Epithelial cell of esophagus (primary cell): Measurements from ENCODE around the gene ARHGAP42.

ENCODE experiments used
- DNase-seq: peaks from one replicate; pipeline ENCODE4 v3.0.0; 2010; ENCODE audit warnings: low read depth
- H3K4me3 ChIP-seq: 2 replicates; pipeline ENCODE4 v1.5.1; 2011; ENCODE audit warnings: mild to moderate bottlenecking, low read length, control low read depth
- TF ChIP-seq, protein P1 (sequence below): IDR thresholded peaks from 2 replicates; pipeline ENCODE4 v1.5.1; 2011; ENCODE audit warnings: low read depth, mild to moderate bottlenecking, low read length, control low read depth, inconsistent platforms; ENCODE audit not compliant: insufficient read depth; ENCODE audit errors: missing control alignments

Gene ARHGAP42

DNA sequence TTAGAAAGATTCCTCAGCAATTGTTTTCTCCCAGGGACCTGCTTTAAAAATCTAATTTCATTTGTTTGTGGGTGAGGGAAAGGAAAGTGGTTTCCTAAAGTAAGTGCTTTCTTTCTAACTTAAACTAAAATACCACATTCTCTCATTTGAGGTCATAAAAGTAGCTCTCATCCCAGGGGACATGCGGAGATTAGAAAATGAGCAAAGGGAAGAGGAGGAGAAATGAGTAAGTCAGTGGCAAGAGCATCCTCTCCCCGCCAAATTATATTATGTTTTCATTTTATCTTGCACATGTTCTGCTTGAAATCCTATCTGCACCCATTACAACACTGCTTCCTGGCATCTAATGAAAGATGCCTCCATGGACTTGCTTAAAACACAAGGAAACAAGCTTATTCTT lies 191.4 kb downstream of the ARHGAP42 start:
- DNase-seq: no peak
- TF ChIP-seq, protein P1, sequence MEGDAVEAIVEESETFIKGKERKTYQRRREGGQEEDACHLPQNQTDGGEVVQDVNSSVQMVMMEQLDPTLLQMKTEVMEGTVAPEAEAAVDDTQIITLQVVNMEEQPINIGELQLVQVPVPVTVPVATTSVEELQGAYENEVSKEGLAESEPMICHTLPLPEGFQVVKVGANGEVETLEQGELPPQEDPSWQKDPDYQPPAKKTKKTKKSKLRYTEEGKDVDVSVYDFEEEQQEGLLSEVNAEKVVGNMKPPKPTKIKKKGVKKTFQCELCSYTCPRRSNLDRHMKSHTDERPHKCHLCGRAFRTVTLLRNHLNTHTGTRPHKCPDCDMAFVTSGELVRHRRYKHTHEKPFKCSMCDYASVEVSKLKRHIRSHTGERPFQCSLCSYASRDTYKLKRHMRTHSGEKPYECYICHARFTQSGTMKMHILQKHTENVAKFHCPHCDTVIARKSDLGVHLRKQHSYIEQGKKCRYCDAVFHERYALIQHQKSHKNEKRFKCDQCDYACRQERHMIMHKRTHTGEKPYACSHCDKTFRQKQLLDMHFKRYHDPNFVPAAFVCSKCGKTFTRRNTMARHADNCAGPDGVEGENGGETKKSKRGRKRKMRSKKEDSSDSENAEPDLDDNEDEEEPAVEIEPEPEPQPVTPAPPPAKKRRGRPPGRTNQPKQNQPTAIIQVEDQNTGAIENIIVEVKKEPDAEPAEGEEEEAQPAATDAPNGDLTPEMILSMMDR: no peak
- H3K4me3 ChIP-seq: no peak overlapping the region

DNA sequence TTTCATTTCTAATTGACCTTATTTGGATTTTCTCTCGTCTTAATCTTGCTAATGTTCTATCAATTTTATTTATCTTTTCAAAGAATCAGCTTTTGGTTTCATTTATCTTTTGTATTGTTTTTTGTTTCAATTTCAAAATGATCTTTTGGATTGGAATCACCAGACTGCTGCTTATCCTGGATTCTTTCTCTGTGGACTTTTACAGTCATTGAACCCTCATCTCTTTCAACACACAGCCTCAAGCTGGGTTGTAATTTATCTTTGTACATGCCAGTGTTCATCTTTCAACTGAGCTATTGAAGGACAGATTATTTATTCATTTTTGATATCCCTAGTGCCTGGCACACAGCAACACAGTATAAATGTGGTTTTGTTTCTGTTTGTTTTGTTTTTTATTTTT lies 195.9 kb downstream of the ARHGAP42 start:
- TF ChIP-seq, protein P1: no peak
- H3K4me3 ChIP-seq: no peak overlapping the region
- DNase-seq: no peak

GRCh38 chr11:100883830-100884229 lies 196.7 kb downstream of the ARHGAP42 start:
- DNase-seq: no peak
- TF ChIP-seq, protein P1: no peak
- H3K4me3 ChIP-seq: no peak overlapping the region

DNA sequence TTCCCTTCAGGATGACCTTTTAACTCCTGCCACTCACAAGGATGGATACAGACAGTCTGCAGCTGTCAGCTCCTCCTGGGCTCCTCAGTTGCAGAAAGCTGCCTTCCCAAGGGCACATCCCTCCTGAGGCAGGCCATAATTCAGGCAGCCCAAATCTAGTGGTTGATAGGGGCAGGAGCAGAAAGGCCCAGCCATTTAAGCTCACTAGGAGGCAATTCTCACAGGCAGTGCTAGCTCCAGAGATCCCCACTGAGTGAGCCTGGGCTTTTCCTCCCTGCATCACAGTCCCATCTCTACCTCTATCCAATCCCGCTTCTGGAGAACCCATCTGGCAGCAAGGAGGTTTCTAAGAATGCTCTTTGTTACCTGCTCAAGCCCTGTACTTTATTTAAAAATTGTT lies 200.6 kb downstream of the ARHGAP42 start:
- TF ChIP-seq, protein P1: no peak

GRCh38 chr11:100888836-100889235 lies 201.7 kb downstream of the ARHGAP42 start:
- H3K4me3 ChIP-seq: no peak overlapping the region
- TF ChIP-seq, protein P1: no peak
- no peak for DNase-seq

More for the DNA sequence above, 200.6 kb downstream of the ARHGAP42 start:
- no peak for DNase-seq
- H3K4me3 ChIP-seq: no peak overlapping the region

DNA sequence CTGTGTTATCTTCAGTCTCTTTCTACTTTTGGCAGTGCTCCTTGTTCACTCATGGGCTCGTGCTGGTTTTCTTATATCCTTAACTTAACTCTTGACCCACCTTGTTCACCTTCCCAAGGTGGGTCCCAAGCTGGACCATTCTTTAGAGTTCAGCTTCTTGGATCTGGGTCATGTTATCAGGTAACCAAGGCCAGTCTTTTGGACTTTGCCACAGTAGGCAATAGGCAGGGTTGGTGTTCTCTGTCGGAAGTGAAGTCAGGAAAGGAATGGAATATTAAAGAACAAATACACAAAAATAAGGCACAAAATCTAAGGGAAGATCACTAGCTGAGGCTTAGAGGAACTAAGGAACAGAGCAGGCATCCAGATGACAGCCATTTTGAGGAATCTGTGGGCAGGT lies 202.7 kb downstream of the ARHGAP42 start:
- H3K4me3 ChIP-seq: no peak overlapping the region
- TF ChIP-seq, protein P1: no peak
- no peak for DNase-seq

DNA sequence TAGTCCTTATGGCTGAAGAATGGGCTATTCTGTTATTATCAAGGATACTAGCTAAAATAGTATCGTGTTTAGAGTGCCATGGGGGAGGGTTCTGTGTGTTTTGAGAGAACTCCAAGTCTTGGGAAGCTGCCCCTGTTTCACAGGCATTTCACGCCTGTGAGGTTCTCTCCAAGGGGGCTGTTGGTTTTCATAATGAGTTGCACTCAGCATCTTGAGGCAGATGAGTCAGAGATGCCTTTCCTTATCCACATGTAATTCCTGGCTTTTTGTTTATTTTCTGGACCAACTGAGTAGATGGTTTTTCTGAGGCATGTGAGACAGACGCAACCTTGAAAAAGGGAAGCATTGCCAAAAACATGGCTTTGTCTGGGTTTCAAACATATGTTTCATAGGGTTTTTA lies 203.7 kb downstream of the ARHGAP42 start:
- TF ChIP-seq, protein P1: no peak
- DNase-seq: no peak
- no peak overlapping the region for H3K4me3 ChIP-seq
